SKM-1 treated with dmso at 0.1 percent for 144 hours (cell line): ENCODE results near the gene GTF2H2C.
"Not testable (repeated sequence)": the region's sequence is repeated elsewhere in the genome, so short reads cannot be mapped to it uniquely, and the experiment has no call there.

ENCODE experiments used
- DNase-seq: peaks from one replicate; lab custom pipeline; 2025; ENCODE audit not compliant: unreplicated experiment; lab: John Stamatoyannopoulos, UW

Gene GTF2H2C

GRCh38 chr5:69560587-69561431 is 818 bp downstream of the GTF2H2C start:
- not testable (repeated sequence) for DNase-seq

- DNase-seq, result not testable (repeated sequence)
Measured at GRCh38 chr5:69566172-69566571, 6.2 kb downstream of the GTF2H2C start.

- not testable (repeated sequence) for DNase-seq
Measured at GRCh38 chr5:69568072-69568471, 8.1 kb downstream of the GTF2H2C start.

GRCh38 chr5:69583356-69583755 is 23.4 kb downstream of the GTF2H2C start:
- not testable (repeated sequence) for DNase-seq

GRCh38 chr5:69596114-69596840 is 36.3 kb downstream of the GTF2H2C start:
- DNase-seq, result not testable (repeated sequence)

GRCh38 chr5:69601947-69602346 is 42.0 kb downstream of the GTF2H2C start:
- not testable (repeated sequence) for DNase-seq

- not testable (repeated sequence) for DNase-seq
Measured at GRCh38 chr5:69606839-69607238, 46.8 kb downstream of the GTF2H2C start.

- DNase-seq, result not testable (repeated sequence)
Measured at GRCh38 chr5:69607750-69608149, 47.8 kb downstream of the GTF2H2C start.

- DNase-seq, result not testable (repeated sequence)
Measured at GRCh38 chr5:69608861-69609496, 49.0 kb downstream of the GTF2H2C start.

GRCh38 chr5:69614843-69615242 is 54.9 kb downstream of the GTF2H2C start:
- not testable (repeated sequence) for DNase-seq

- not testable (repeated sequence) for DNase-seq
Measured at GRCh38 chr5:69631879-69632278, 71.9 kb downstream of the GTF2H2C start.
